HFFc6 (cell line): Measurements from ENCODE around the gene EXOC3. TPM values are rescaled to one million over a fixed set of nuclear protein-coding genes. Genes with fewer than 3 reads are reported as not detected.
"Not testable (repeated sequence)": the region's sequence is repeated elsewhere in the genome, so short reads cannot be mapped to it uniquely, and the experiment has no call there.

Experiments used
- DNase-seq: peaks from one replicate; pipeline ENCODE4 v3.0.0-alpha.2; 2018
- H3K27ac Mint-ChIP-seq: 2 replicates; pipeline ENCODE4 v1.8.0; 2020; ENCODE audit warnings: mild to moderate bottlenecking, mixed read lengths
- H3K27me3 Mint-ChIP-seq: 2 replicates; pipeline ENCODE4 v1.8.0; 2021; ENCODE audit warnings: mild to moderate bottlenecking, moderate library complexity, mixed read lengths; ENCODE audit not compliant: insufficient read depth
- H3K36me3 Mint-ChIP-seq: 2 replicates; pipeline ENCODE4 v1.8.0; 2021; ENCODE audit warnings: low read depth, mixed read lengths
- H3K4me1 Mint-ChIP-seq: 2 replicates; pipeline ENCODE4 v1.8.0; 2020; ENCODE audit warnings: low read depth, mixed read lengths
- H3K4me3 Mint-ChIP-seq: 2 replicates; pipeline ENCODE4 v1.8.0; 2020; ENCODE audit warnings: mild to moderate bottlenecking, moderate library complexity, mixed read lengths
- H3K9me3 Mint-ChIP-seq: 2 replicates; pipeline ENCODE4 v1.8.0; 2020; ENCODE audit warnings: mild to moderate bottlenecking, mixed read lengths
- CTCF ChIP-seq: fragments of 200-600 bp; sonication (generic); IDR thresholded peaks from 2 replicates; pipeline ENCODE4 v1.5.0; 2021; ENCODE audit warnings: antibody characterized with exemption, mild to moderate bottlenecking
- total RNA-seq, 6 experiments: library from RNA; stranded (reverse); fragmentation: NEBNext Ultra II Directional; extraction: Animal tissue kit (Norgen Biotek cat#: 25700); gene quantifications; 2 replicates in 1 of 6; 3 replicates in 5 of 6; pipeline ENCODE4 v1.2.3, GENCODE V29; 2021

EXOC3 gene
- total RNA-seq, 6 experiments from 2014 or later: 46.8 to 54.1 (median 50.3) TPM

GRCh38 chr5:483434-484140 is 40.6 kb downstream of the EXOC3 start:
- H3K27me3 Mint-ChIP-seq: peaks cover 3% of the 10 kb centered on the region
- H3K27ac Mint-ChIP-seq: no peak overlapping the region
- H3K36me3 Mint-ChIP-seq: no peaks in the 10 kb centered on the region
- no peak for TF ChIP-seq CTCF
- H3K9me3 Mint-ChIP-seq: no peaks in the 10 kb centered on the region
- H3K4me1 Mint-ChIP-seq: no peaks in the 10 kb centered on the region
- H3K4me3 Mint-ChIP-seq: no peak overlapping the region
- no peak for DNase-seq

GRCh38 chr5:484556-484955 is 41.6 kb downstream of the EXOC3 start:
- Mint-ChIP-seq H3K27ac (no peak overlapping the region), H3K9me3 (no peaks in the 10 kb centered on the region), H3K36me3 (no peaks in the 10 kb centered on the region), H3K27me3 (peaks cover 3% of the 10 kb centered on the region), H3K4me3 (no peak overlapping the region), H3K4me1 (no peaks in the 10 kb centered on the region)
- no peak for TF ChIP-seq CTCF
- no peak for DNase-seq

GRCh38 chr5:485113-485945 is 42.4 kb downstream of the EXOC3 start:
- Mint-ChIP-seq H3K27me3 (peaks cover 6% of the 10 kb centered on the region), H3K4me1 (no peaks in the 10 kb centered on the region), H3K27ac (no peak overlapping the region), H3K36me3 (no peaks in the 10 kb centered on the region), H3K9me3 (no peaks in the 10 kb centered on the region), H3K4me3 (no peak overlapping the region)
- DNase-seq: no peak
- no peak for TF ChIP-seq CTCF

GRCh38 chr5:485946-486491 is 43.0 kb downstream of the EXOC3 start:
- peaks cover 6% of the 10 kb centered on the region for H3K27me3 Mint-ChIP-seq
- TF ChIP-seq CTCF: no peak
- no peaks in the 10 kb centered on the region for H3K9me3 Mint-ChIP-seq
- no peaks in the 10 kb centered on the region for H3K36me3 Mint-ChIP-seq
- no peak overlapping the region for H3K4me3 Mint-ChIP-seq
- no peak overlapping the region for H3K27ac Mint-ChIP-seq
- no peak for DNase-seq
- no peaks in the 10 kb centered on the region for H3K4me1 Mint-ChIP-seq

- H3K27ac Mint-ChIP-seq, H3K4me1 Mint-ChIP-seq, H3K4me3 Mint-ChIP-seq, H3K27me3 Mint-ChIP-seq, H3K9me3 Mint-ChIP-seq, DNase-seq, H3K36me3 Mint-ChIP-seq: not testable (repeated sequence)
Observed at GRCh38 chr5:486597-486996, 43.6 kb downstream of the EXOC3 start.

- Mint-ChIP-seq H3K4me3 (no peak overlapping the region), H3K27me3 (peaks cover 12% of the 10 kb centered on the region), H3K9me3 (no peaks in the 10 kb centered on the region), H3K4me1 (no peaks in the 10 kb centered on the region), H3K36me3 (no peaks in the 10 kb centered on the region), H3K27ac (no peak overlapping the region)
- TF ChIP-seq CTCF: no peak
- DNase-seq: no peak
Observed at GRCh38 chr5:488241-488640, 45.3 kb downstream of the EXOC3 start.
